OCI-LY1 (cell line): ENCODE data around the gene HDAC11.

Source experiments
- H2AFZ ChIP-seq: fragments of 200-600 bp; sonication (generic), shearing (Covaris generic); 2 replicates; pipeline ENCODE4 v1.6.0; 2014; ENCODE audit warnings: antibody characterized with exemption, mild to moderate bottlenecking, low read length
- H3F3A ChIP-seq: fragments of 200-600 bp; sonication (generic), shearing (Covaris generic); 2 replicates; pipeline ENCODE4 v1.6.0; 2014; ENCODE audit warnings: mild to moderate bottlenecking, antibody characterized with exemption, low read length, moderate library complexity; ENCODE audit not compliant: insufficient read depth
- H3K27ac ChIP-seq: fragments of 200-600 bp; sonication (generic); 2 replicates; pipeline ENCODE4 v1.5.1; 2014; ENCODE audit warnings: low read length, mixed run types, mild to moderate bottlenecking, low read depth; ENCODE audit not compliant: poor library complexity, severe bottlenecking
- H3K27me3 ChIP-seq: fragments of 200-600 bp; sonication (generic); 2 replicates; pipeline ENCODE4 v1.6.0; 2014; ENCODE audit warnings: antibody characterized with exemption, mild to moderate bottlenecking, low read length, moderate library complexity; ENCODE audit not compliant: insufficient read depth
- H3K36me3 ChIP-seq: fragments of 200-600 bp; sonication (generic); 2 replicates; pipeline ENCODE4 v1.6.1; 2014; ENCODE audit warnings: mild to moderate bottlenecking, antibody characterized with exemption, low read length, moderate library complexity, mixed read lengths; ENCODE audit not compliant: insufficient read depth
- H3K4me1 ChIP-seq: fragments of 200-600 bp; sonication (generic); 2 replicates; pipeline ENCODE4 v1.5.1; 2014; ENCODE audit warnings: mild to moderate bottlenecking, low read length, moderate library complexity; ENCODE audit not compliant: insufficient read depth, severe bottlenecking
- H3K4me2 ChIP-seq: fragments of 200-600 bp; sonication (generic), shearing (Covaris generic); 2 replicates; pipeline ENCODE4 v1.6.1; 2014; ENCODE audit warnings: low read length
- H3K4me3 ChIP-seq: fragments of 200-600 bp; sonication (generic); 2 replicates; pipeline ENCODE4 v1.5.1; 2014; ENCODE audit warnings: low read length, low read depth, mild to moderate bottlenecking, mixed read lengths; ENCODE audit not compliant: poor library complexity, severe bottlenecking
- H3K79me2 ChIP-seq: fragments of 200-600 bp; shearing (Covaris generic); 2 replicates; pipeline ENCODE4 v1.6.1; 2016; ENCODE audit warnings: mixed run types, low read length, mixed read lengths; ENCODE audit not compliant: insufficient read depth
- H3K9ac ChIP-seq: fragments of 200-600 bp; sonication (generic), shearing (Covaris generic); 2 replicates; pipeline ENCODE4 v1.6.1; 2014; ENCODE audit warnings: mild to moderate bottlenecking, low read length, mixed read lengths
- H3K9me2 ChIP-seq: fragments of 200-600 bp; sonication (generic), shearing (Covaris generic); 2 replicates; pipeline ENCODE4 v1.6.1; 2014; ENCODE audit warnings: low read depth, mild to moderate bottlenecking, low read length, mixed read lengths
- H3K9me3 ChIP-seq: fragments of 200-600 bp; shearing (Covaris generic); 2 replicates; pipeline ENCODE4 v1.6.1; 2014; ENCODE audit warnings: low read length, mixed read lengths
- H4K20me1 ChIP-seq: fragments of 200-600 bp; sonication (generic), shearing (Covaris generic); 2 replicates; pipeline ENCODE4 v1.6.0; 2016; ENCODE audit warnings: mild to moderate bottlenecking, low read length; ENCODE audit not compliant: insufficient read depth
- EZH2 ChIP-seq: fragments of 200-600 bp; sonication (generic), shearing (Covaris generic); IDR thresholded peaks from 2 replicates; pipeline ENCODE4 v1.8.0; 2017; ENCODE audit warnings: borderline replicate concordance, mixed run types, mild to moderate bottlenecking, antibody characterized with exemption, low read length, moderate library complexity, mixed read lengths
- TF ChIP-seq, protein P1 (sequence below): fragments of 200-600 bp; sonication (generic), shearing (Covaris generic); IDR thresholded peaks from 2 replicates; pipeline ENCODE4 v1.5.1; 2017; ENCODE audit warnings: mild to moderate bottlenecking, antibody characterized with exemption, low read length, moderate library complexity, mixed read lengths

Gene HDAC11

DNA sequence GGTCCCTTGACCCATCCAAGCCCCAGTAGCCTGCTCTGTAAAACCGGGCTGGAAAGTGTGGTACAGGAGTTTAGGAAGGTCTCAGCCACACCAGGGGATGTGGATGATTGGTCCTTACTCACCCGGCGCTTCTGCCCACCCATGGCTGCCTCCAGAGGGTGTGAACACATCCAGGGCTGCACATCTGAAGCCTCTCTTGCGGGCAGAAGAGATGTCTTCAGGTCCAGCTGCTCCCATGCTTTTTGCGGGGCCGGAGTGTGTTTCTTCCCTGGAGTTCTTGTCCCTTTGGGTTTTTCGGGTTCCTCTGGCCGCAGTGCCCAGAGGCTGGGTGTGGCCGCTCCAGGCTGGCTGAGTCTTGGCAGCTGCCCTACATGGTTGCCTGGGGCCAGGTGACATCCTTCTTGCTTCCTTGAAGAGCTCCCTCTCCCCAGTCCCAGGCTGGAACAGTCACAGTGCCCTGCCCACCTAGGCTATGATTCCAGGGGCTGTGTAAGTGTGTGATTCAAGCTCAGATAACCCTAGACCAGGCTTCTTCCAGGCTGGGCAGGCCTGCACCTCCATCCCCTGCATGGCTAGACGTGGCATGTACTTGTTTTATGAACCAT, 33.9 kb downstream of the HDAC11 start:
- no peak overlapping the region for H3K4me3 ChIP-seq

DNA sequence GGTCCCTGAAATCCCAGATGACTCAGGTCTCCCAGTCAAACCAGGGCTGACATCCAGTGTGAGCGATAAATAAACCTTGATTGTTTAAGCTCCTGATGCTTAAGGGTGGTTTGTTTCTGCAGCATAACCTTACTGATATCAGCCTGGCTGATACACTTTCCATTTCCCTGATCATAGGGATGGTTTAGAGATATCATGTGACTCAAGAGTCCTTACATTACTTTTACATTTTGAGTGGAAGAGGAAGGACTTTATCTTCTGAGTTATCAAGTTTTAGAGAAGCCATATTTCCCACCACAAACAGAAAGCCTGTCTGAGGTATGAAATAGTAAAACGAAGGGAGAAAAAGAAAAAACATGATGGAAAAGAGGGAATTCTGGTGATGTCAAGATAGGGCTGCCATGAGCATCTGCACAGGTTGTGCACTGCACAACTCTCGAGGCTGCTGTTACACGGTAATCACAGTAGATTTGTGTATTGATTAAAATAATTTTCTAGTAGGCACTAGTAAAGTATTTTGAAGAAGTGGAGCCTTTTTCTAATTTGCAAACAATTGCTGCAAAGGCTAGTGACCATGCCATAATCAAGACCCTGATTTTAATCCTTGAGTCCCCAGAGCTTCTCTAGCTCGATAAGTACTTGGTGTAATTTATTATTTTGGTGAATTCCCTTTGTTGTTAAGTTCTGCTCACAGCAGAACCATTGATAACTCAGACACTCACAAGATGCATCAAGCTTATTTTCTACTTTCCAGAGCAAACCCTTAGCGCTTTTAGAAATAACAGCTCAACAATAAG, 34.7 kb downstream of the HDAC11 start:
- H3K4me1 ChIP-seq = no peaks in the 10 kb centered on the region
- TF ChIP-seq, protein P1, sequence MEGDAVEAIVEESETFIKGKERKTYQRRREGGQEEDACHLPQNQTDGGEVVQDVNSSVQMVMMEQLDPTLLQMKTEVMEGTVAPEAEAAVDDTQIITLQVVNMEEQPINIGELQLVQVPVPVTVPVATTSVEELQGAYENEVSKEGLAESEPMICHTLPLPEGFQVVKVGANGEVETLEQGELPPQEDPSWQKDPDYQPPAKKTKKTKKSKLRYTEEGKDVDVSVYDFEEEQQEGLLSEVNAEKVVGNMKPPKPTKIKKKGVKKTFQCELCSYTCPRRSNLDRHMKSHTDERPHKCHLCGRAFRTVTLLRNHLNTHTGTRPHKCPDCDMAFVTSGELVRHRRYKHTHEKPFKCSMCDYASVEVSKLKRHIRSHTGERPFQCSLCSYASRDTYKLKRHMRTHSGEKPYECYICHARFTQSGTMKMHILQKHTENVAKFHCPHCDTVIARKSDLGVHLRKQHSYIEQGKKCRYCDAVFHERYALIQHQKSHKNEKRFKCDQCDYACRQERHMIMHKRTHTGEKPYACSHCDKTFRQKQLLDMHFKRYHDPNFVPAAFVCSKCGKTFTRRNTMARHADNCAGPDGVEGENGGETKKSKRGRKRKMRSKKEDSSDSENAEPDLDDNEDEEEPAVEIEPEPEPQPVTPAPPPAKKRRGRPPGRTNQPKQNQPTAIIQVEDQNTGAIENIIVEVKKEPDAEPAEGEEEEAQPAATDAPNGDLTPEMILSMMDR = no peak
- TF ChIP-seq EZH2 = no peak
- H3K79me2 ChIP-seq = no peaks in the 10 kb centered on the region
- H3K4me3 ChIP-seq = no peak overlapping the region
- H3K9me3 ChIP-seq = no peaks in the 10 kb centered on the region
- no peaks in the 10 kb centered on the region for H3K36me3 ChIP-seq
- H3K4me2 ChIP-seq = no peak overlapping the region
- no peak overlapping the region for H3K27ac ChIP-seq
- H4K20me1 ChIP-seq = no peaks in the 10 kb centered on the region
- H3F3A ChIP-seq = no peaks in the 10 kb centered on the region
- no peaks in the 10 kb centered on the region for H3K9me2 ChIP-seq
- H3K27me3 ChIP-seq = no peaks in the 10 kb centered on the region
- no peak overlapping the region for H3K9ac ChIP-seq
- no peak overlapping the region for H2AFZ ChIP-seq

More for the DNA sequence above, 33.9 kb downstream of the HDAC11 start:
- no peak overlapping the region for H2AFZ ChIP-seq
- no peak overlapping the region for H3K9ac ChIP-seq
- H3K79me2 ChIP-seq = no peaks in the 10 kb centered on the region
- H3K9me2 ChIP-seq = no peaks in the 10 kb centered on the region
- H3F3A ChIP-seq = no peaks in the 10 kb centered on the region
- H4K20me1 ChIP-seq = no peaks in the 10 kb centered on the region
- H3K4me1 ChIP-seq = no peaks in the 10 kb centered on the region
- no peak overlapping the region for H3K4me2 ChIP-seq
- no peak for TF ChIP-seq EZH2
- TF ChIP-seq, protein P1 = no peak
- no peaks in the 10 kb centered on the region for H3K9me3 ChIP-seq
- H3K36me3 ChIP-seq = no peaks in the 10 kb centered on the region
- H3K27ac ChIP-seq = no peak overlapping the region
- H3K27me3 ChIP-seq = no peaks in the 10 kb centered on the region

DNA sequence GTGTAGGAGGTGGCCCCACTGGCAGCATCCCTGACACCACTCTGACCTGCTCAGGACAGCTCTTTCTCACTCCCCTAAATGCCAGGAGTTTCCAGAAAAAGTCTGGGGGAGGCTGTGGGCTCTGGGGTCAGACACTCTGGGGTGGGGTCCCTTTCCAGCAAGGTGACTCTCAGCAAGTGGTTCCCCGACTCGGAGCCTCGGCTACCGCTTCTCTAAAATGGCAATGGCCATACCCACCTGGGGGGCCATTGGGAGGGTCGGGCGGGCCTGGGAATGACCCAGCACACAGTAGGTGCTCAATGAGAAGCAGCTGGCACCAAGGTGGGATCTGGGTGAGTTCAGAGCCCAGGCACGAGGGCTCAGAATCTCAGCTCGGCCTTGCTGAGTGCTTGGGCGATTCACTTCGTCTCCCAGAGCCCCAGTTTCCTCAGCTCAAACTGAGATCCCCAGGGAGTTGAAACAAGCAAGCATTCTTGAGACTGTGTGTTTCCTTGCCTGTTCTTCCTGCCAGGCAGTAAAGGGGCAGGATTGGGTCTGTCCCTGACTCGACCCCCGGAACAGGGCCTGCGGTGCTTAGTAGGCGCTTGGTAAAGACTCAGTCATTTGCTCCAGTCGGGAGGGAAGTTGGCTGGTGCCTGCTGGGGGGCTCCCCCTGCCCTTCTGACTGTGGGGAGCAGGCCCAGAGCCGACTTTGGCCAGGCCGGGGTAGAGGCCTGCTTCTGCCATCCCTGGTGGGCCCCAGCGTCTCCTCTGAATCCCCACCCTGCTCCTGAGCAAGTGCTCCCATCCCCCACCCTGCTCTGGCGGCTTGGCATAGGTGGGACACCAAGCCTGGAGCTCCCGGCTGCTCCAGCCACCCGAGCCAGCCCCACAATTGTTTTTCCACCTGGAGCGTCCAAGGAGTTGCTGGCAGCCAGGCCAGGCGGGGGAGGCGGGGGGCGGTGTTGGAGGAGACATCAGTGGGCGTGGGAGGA, 36.0 kb downstream of the HDAC11 start:
- TF ChIP-seq, protein P1 = no peak
- TF ChIP-seq EZH2 = no peak
- no peaks in the 10 kb centered on the region for H3K9me2 ChIP-seq
- no peak overlapping the region for H3K4me3 ChIP-seq
- no peaks in the 10 kb centered on the region for H3F3A ChIP-seq
- no peaks in the 10 kb centered on the region for H3K79me2 ChIP-seq
- no peak overlapping the region for H3K4me2 ChIP-seq
- H3K9me3 ChIP-seq = no peaks in the 10 kb centered on the region
- H4K20me1 ChIP-seq = no peaks in the 10 kb centered on the region
- no peak overlapping the region for H2AFZ ChIP-seq
- no peaks in the 10 kb centered on the region for H3K4me1 ChIP-seq
- no peaks in the 10 kb centered on the region for H3K36me3 ChIP-seq
- H3K27ac ChIP-seq = no peak overlapping the region
- H3K9ac ChIP-seq = no peak overlapping the region
- H3K27me3 ChIP-seq = 0 out of 2 replicates have a peak, but pooled peaks cover 5% of the 10 kb centered on the region
